Ishikawa (cell line): ENCODE data around the gene CRACR2B.

Experiments used
- CEBPB ChIP-seq: IDR thresholded peaks from 2 replicates; pipeline ENCODE4 v1.6.1; 2012
- CREB1 ChIP-seq: IDR thresholded peaks from 2 replicates; pipeline ENCODE4 v1.6.1; 2012; ENCODE audit warnings: low read depth
- EGR1 ChIP-seq: IDR thresholded peaks from 2 replicates; pipeline ENCODE4 v1.6.1; 2012
- EP300 ChIP-seq: IDR thresholded peaks from 2 replicates; pipeline ENCODE4 v1.6.1; 2012; ENCODE audit warnings: borderline replicate concordance
- FOXM1 ChIP-seq: IDR thresholded peaks from 2 replicates; pipeline ENCODE4 v1.6.1; 2012; ENCODE audit warnings: low read depth, borderline replicate concordance
- MAX ChIP-seq: IDR thresholded peaks from 2 replicates; pipeline ENCODE4 v1.6.1; 2012
- NFIC ChIP-seq: IDR thresholded peaks from 2 replicates; pipeline ENCODE4 v1.6.1; 2012
- RAD21 ChIP-seq: IDR thresholded peaks from 2 replicates; pipeline ENCODE4 v1.6.1; 2012; ENCODE audit warnings: low read depth
- REST ChIP-seq: IDR thresholded peaks from 2 replicates; pipeline ENCODE4 v1.6.1; 2012; ENCODE audit warnings: low read depth, mild to moderate bottlenecking
- TAF1 ChIP-seq: IDR thresholded peaks from 2 replicates; pipeline ENCODE4 v1.6.1; 2012; ENCODE audit warnings: low read depth, mild to moderate bottlenecking
- TCF12 ChIP-seq: IDR thresholded peaks from 2 replicates; pipeline ENCODE4 v1.6.1; 2012; ENCODE audit warnings: low read depth
- TEAD4 ChIP-seq: IDR thresholded peaks from 2 replicates; pipeline ENCODE4 v1.6.1; 2012
- USF1 ChIP-seq: IDR thresholded peaks from 2 replicates; pipeline ENCODE4 v1.6.1; 2012
- YY1 ChIP-seq: IDR thresholded peaks from 2 replicates; pipeline ENCODE4 v1.6.1; 2012; ENCODE audit warnings: low read depth
- ZBTB7A ChIP-seq: IDR thresholded peaks from 2 replicates; pipeline ENCODE4 v1.6.1; 2012; ENCODE audit warnings: low read depth

The CRACR2B gene

GRCh38 chr11:792535-792821 lies 35.2 kb upstream of the CRACR2B start:
- TF ChIP-seq MAX (no peak), RAD21 (no peak), TEAD4 (no peak)

- TF ChIP-seq TEAD4 (no peak), TCF12 (no peak), RAD21 (no peak), CEBPB (no peak), YY1 (no peak), REST (no peak), EP300 (no peak), MAX (no peak), FOXM1 (no peak), TAF1 (no peak), NFIC (no peak), EGR1 (no peak), CREB1 (no peak), USF1 (no peak), ZBTB7A (no peak)
Measured at GRCh38 chr11:792873-793272, 34.8 kb upstream of the CRACR2B start.

- no peak for TF ChIP-seq EP300
- no peak for TF ChIP-seq FOXM1
- TF ChIP-seq TAF1, result no peak
- TF ChIP-seq CEBPB, result no peak
- TF ChIP-seq CREB1, result no peak
- TF ChIP-seq REST, result no peak
- TF ChIP-seq TEAD4, result no peak
- TF ChIP-seq MAX, result no peak
- TF ChIP-seq YY1, result no peak
- no peak for TF ChIP-seq USF1
- TF ChIP-seq RAD21, result no peak
- TF ChIP-seq ZBTB7A, result no peak
- no peak for TF ChIP-seq EGR1
- no peak for TF ChIP-seq NFIC
Measured at GRCh38 chr11:793556-793955, 34.2 kb upstream of the CRACR2B start.

GRCh38 chr11:794013-794765 lies 33.5 kb upstream of the CRACR2B start:
- TF ChIP-seq NFIC (no peak), TEAD4 (no peak), EGR1 (no peak), FOXM1 (no peak), RAD21 (no peak), TAF1 (no peak), YY1 (no peak), TCF12 (no peak), CEBPB (no peak), REST (no peak), EP300 (no peak), MAX (no peak), CREB1 (no peak), USF1 (no peak), ZBTB7A (no peak)
